GM12878 (cell line): ENCODE results near the gene ABL1. TPM values are rescaled to one million over a fixed set of nuclear protein-coding genes. Genes with fewer than 3 reads are reported as not detected.

ENCODE experiments used
- ATAC-seq: fragments of 200-7000 bp; cut with Tn5 transposase; 3 replicates; pipeline ENCODE4 v1.9.1; 2020; ENCODE audit warnings: mild to moderate bottlenecking, moderate library complexity
- BruUV-seq: library from RNA; stranded (reverse); fragments of 400-500 nt; replicated peaks from 2 replicates; lab custom pipeline; 2021; lab: Mats Ljungman, UMichigan
- CTCF ChIA-PET: fragments of 300-600 bp; sonication (Branson Sonifier 250); formaldehyde crosslinking; extraction: SDS; loops from one replicate; lab custom pipeline; 2021; ENCODE audit warnings: inconsistent platforms; lab: Yijun Ruan, JAX
- POLR2A ChIA-PET: fragments of 350-600 bp; formaldehyde crosslinking; extraction: SDS; loops from one replicate; lab custom pipeline; 2021; ENCODE audit warnings: inconsistent platforms; lab: Charles Lee
- RAD21 ChIA-PET: fragments of 300-600 bp; sonication (Branson Sonifier 250); formaldehyde crosslinking; loops from one replicate; lab custom pipeline; 2023; ENCODE audit warnings: antibody characterized with exemption; ENCODE audit not compliant: unreplicated experiment; lab: Charles Lee
- SMC1A ChIA-PET: fragments of 300-600 bp; sonication (Branson Sonifier 250); formaldehyde crosslinking; loops from one replicate; lab custom pipeline; 2023; ENCODE audit not compliant: unreplicated experiment, uncharacterized antibody; lab: Charles Lee
- DNase-seq: peaks from one replicate; pipeline ENCODE4 v3.0.0-alpha.2; 2011; ENCODE audit warnings: low read depth, low spot score
- FAIRE-seq: peaks from 3 replicates; lab custom pipeline; 2011; peaks lifted over from hg19 to GRCh38; lab: Jason Lieb, UNC
- H2AFZ ChIP-seq: 2 replicates; pipeline ENCODE4 v1.6.0; 2011; ENCODE audit warnings: low read depth, low read length, control low read depth; ENCODE audit not compliant: control insufficient read depth
- H3K27ac ChIP-seq: 2 replicates; pipeline ENCODE4 v1.5.1; 2011; ENCODE audit warnings: control low read depth; ENCODE audit not compliant: control insufficient read depth, insufficient read depth
- H3K27me3 ChIP-seq, 2 experiments: replicated peaks in 1 of 2; 2 replicates each; pipeline versions ENCODE4 v1.6.0 to v1.6.1; 2011; ENCODE audit warnings: low read length in 1 of 2; ENCODE audit not compliant: control insufficient read depth in 2 of 2, insufficient read depth in 2 of 2
- H3K36me3 ChIP-seq, 2 experiments: 2 replicates each; pipeline ENCODE4 v1.5.1; 2011; ENCODE audit warnings: low read length in 1 of 2; ENCODE audit not compliant: control insufficient read depth in 2 of 2, insufficient read depth in 2 of 2
- H3K4me1 ChIP-seq: 2 replicates; pipeline ENCODE4 v1.6.1; 2011; ENCODE audit warnings: mild to moderate bottlenecking, low read length, moderate library complexity, mixed read lengths; ENCODE audit not compliant: control insufficient read depth, insufficient read depth
- H3K4me2 ChIP-seq: 2 replicates; pipeline ENCODE4 v1.6.0; 2011; ENCODE audit warnings: control low read depth; ENCODE audit not compliant: control insufficient read depth, insufficient read depth
- H3K4me3 ChIP-seq: fragments of 200-600 bp; sonication (generic); 2 replicates; pipeline ENCODE4 v1.5.1; 2016
- H3K79me2 ChIP-seq: 2 replicates; pipeline ENCODE4 v1.6.0; 2011; ENCODE audit warnings: low read length; ENCODE audit not compliant: control insufficient read depth, insufficient read depth
- H3K9ac ChIP-seq: 2 replicates; pipeline ENCODE4 v1.8.0; 2011; ENCODE audit warnings: low read length, control low read depth, mixed read lengths; ENCODE audit not compliant: control insufficient read depth, insufficient read depth
- H3K9me3 ChIP-seq: replicated peaks from 3 replicates; pipeline ENCODE4 v1.5.1; 2011; ENCODE audit warnings: mild to moderate bottlenecking, low read length; ENCODE audit not compliant: control insufficient read depth, insufficient read depth
- H4K20me1 ChIP-seq: 2 replicates; pipeline ENCODE4 v1.6.0; 2011; ENCODE audit not compliant: control insufficient read depth, insufficient read depth
- BHLHE40 ChIP-seq, 2 experiments: fragments of 450-650 bp in 1 of 2; IDR thresholded peaks; 2 replicates each; pipeline ENCODE4 v1.6.1; 2011 to 2017; ENCODE audit warnings: low read depth in 2 of 2, borderline replicate concordance in 1 of 2, improper control_type of control experiment in 1 of 2, low read length in 1 of 2, mild to moderate bottlenecking in 1 of 2
- FOXM1 ChIP-seq: IDR thresholded peaks from 2 replicates; pipeline ENCODE4 v1.6.1; 2012; ENCODE audit warnings: low read depth, mild to moderate bottlenecking, inconsistent platforms, low read length, moderate library complexity
- IKZF1 ChIP-seq: fragments of 450-650 bp; conservative IDR thresholded peaks from 2 replicates; pipeline ENCODE4 v1.6.1; 2017; ENCODE audit warnings: antibody characterized with exemption, mild to moderate bottlenecking
- IRF4 ChIP-seq: IDR thresholded peaks from 2 replicates; pipeline ENCODE4 v1.6.1; 2011; ENCODE audit warnings: low read depth, low read length
- JUND ChIP-seq: IDR thresholded peaks from 2 replicates; pipeline ENCODE4 v1.6.1; 2012; ENCODE audit warnings: low read depth, mild to moderate bottlenecking, low read length, improper control_type of control experiment, moderate library complexity
- SMARCA5 ChIP-seq: fragments of 450-650 bp; IDR thresholded peaks from 2 replicates; pipeline ENCODE4 v1.6.1; 2017; ENCODE audit warnings: mild to moderate bottlenecking
- TAF1 ChIP-seq: IDR thresholded peaks from 2 replicates; pipeline ENCODE4 v1.6.1; 2011; ENCODE audit warnings: mild to moderate bottlenecking, low read depth, low read length, borderline replicate concordance
- TARDBP ChIP-seq: IDR thresholded peaks from 2 replicates; pipeline ENCODE4 v1.6.1; 2016; ENCODE audit warnings: borderline replicate concordance
- WGBS: methylation state at CpG from one replicate; pipeline ENCODE4 v1.1.6; 2016; ENCODE audit warnings: low lambda C conversion rate; ENCODE audit not compliant: insufficient replicate concordance, insufficient coverage; ENCODE audit errors: missing lambda C conversion rate; 5-methylcytosine and 5-hydroxymethylcytosine counted together
- in situ Hi-C: fragments of 300-500 bp; cut with MboI; formaldehyde crosslinking; loops from 9 replicates; pipeline ENCODE4 v1.14.3; 2018; ENCODE audit warnings: mixed read lengths
- intact Hi-C: fragments of 100-400 bp; cut with micrococcal nuclease; formaldehyde crosslinking; loops from one replicate; pipeline ENCODE4 v1.14.2; 2022; ENCODE audit not compliant: unreplicated experiment
- polyA plus RNA-seq, 11 experiments: library from polyadenylated mRNA; depleted of rRNA in 4 of 11; unstranded in 6 of 11; stranded (reverse) in 5 of 11; fragments of >200 nt; fragmentation: Nextera tagmentation in 4 of 11; fragmentation: Illumina TruSeq in 1 of 11; extraction: Ambion mirVana in 4 of 11; extraction: Trizol in 1 of 11; gene quantifications; 1 replicate in 1 of 11; 2 replicates in 10 of 11; pipeline versions ENCODE4 v1.2.1 to v1.2.3, GENCODE V29; 2011 to 2016; ENCODE audit warnings: inconsistent platforms in 2 of 11, missing spikeins in 2 of 11, low read depth in 1 of 11
- total RNA-seq, 4 experiments: library from RNA; depleted of rRNA in 3 of 4; stranded (reverse); fragments of >200 nt in 3 of 4; fragmentation: Illumina TruSeq in 1 of 4; extraction: Trizol in 1 of 4; gene quantifications; 2 replicates each; pipeline versions ENCODE4 v1.2.1 to v1.2.3, GENCODE V29; 2013 to 2021
- TF ChIP-seq, protein P1 (sequence below): fragments of 450-650 bp; IDR thresholded peaks from 2 replicates; pipeline ENCODE4 v1.6.1; 2017; ENCODE audit warnings: mild to moderate bottlenecking, moderate library complexity
- TF ChIP-seq, protein P2 (sequence below): IDR thresholded peaks from 2 replicates; pipeline ENCODE4 v1.6.1; 2012; ENCODE audit warnings: low read depth, low read length, improper control_type of control experiment
- TF ChIP-seq, protein P3 (sequence below): fragments of 450-650 bp; IDR thresholded peaks from 2 replicates; pipeline ENCODE4 v1.6.1; 2017; ENCODE audit warnings: mild to moderate bottlenecking, moderate library complexity
- TF ChIP-seq, protein P4 (sequence below): fragments of 450-650 bp; IDR thresholded peaks from 2 replicates; pipeline ENCODE4 v1.6.1; 2018; ENCODE audit warnings: borderline replicate concordance, mild to moderate bottlenecking; ENCODE audit not compliant: partially characterized antibody

The ABL1 gene
- total and polyA plus RNA-seq, 10 of the 15 experiments (the other 5 are each of a cell fraction or from before 2014, with no cell fraction given) = 0.79 to 51.5 (median 16.3) TPM

DNA sequence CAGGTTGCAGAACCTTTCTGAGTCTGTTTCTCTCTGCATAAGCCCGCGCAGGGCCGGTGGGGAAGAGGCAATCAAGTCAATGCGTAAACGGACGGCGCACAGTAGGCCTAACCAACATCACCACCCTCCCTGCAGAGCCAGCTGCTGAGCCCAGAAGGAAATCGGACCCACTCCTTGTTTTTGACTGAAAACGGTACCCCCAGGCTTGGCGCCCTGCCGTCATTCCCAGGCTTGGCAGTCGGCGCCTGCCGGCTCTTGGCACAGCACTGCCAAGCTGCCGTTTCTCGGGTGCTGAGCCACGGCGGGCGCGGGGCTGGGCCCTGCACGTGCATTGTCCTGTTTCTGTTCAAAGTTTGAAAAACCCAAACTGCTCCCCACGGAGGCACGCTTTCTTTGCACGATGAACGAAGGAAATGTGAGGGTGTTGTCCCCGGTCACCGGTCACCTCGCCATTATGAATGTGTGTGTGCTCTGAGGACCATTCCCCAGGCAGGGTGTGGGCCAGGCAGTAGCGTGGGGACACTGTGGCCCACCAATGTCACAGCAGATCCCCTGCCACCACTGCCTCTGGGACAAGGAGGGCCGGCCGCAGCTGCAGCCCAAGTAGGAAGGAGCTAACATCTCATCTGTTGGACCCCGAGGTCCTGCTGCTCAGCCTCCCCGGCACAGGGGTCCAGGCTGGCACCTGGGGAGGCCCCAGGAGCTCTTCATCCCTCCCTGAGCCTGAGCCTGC, 83.9 kb downstream of the ABL1 start:
- Histone ChIP-seq H3K27ac (no peak overlapping the region), H2AFZ (no peak overlapping the region), H3K36me3 (no peaks in the 10 kb centered on the region), H3K4me1 (no peaks in the 10 kb centered on the region), H3K9ac (no peak overlapping the region), H3K4me2 (no peak overlapping the region), H4K20me1 (no peaks in the 10 kb centered on the region), H3K4me3 (no peak overlapping the region), H3K27me3 (no peaks in the 10 kb centered on the region; a peak in 1 of 4 replicates), H3K9me3 (no peaks in the 10 kb centered on the region), H3K79me2 (no peaks in the 10 kb centered on the region)
- 58% methylated on average over 29 of the region's 33 CpGs for WGBS
- ChIA-PET POLR2A (no interaction called here), RAD21 (no interaction called here), SMC1A (no interaction called here), CTCF (no interaction called here)
- no peak for FAIRE-seq
- ATAC-seq = no peak
- intact Hi-C loops (no loop called here), in situ Hi-C loops (no loop called here)
- DNase-seq = no peak
- BruUV-seq = no TSS peak
- no peak for TF ChIP-seq IRF4
- TF ChIP-seq TARDBP = no peak
- no peak for TF ChIP-seq SMARCA5
- no peak for TF ChIP-seq BHLHE40 (IDR thresholded peaks at IDR 0.05; ENCODE audit: borderline replicate concordance in 1 of 2, low read depth in 2 of 2, low read length in 1 of 2)
- TF ChIP-seq, protein P1, sequence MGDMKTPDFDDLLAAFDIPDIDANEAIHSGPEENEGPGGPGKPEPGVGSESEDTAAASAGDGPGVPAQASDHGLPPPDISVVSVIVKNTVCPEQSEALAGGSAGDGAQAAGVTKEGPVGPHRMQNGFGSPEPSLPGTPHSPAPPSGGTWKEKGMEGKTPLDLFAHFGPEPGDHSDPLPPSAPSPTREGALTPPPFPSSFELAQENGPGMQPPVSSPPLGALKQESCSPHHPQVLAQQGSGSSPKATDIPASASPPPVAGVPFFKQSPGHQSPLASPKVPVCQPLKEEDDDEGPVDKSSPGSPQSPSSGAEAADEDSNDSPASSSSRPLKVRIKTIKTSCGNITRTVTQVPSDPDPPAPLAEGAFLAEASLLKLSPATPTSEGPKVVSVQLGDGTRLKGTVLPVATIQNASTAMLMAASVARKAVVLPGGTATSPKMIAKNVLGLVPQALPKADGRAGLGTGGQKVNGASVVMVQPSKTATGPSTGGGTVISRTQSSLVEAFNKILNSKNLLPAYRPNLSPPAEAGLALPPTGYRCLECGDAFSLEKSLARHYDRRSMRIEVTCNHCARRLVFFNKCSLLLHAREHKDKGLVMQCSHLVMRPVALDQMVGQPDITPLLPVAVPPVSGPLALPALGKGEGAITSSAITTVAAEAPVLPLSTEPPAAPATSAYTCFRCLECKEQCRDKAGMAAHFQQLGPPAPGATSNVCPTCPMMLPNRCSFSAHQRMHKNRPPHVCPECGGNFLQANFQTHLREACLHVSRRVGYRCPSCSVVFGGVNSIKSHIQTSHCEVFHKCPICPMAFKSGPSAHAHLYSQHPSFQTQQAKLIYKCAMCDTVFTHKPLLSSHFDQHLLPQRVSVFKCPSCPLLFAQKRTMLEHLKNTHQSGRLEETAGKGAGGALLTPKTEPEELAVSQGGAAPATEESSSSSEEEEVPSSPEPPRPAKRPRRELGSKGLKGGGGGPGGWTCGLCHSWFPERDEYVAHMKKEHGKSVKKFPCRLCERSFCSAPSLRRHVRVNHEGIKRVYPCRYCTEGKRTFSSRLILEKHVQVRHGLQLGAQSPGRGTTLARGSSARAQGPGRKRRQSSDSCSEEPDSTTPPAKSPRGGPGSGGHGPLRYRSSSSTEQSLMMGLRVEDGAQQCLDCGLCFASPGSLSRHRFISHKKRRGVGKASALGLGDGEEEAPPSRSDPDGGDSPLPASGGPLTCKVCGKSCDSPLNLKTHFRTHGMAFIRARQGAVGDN = no peak
- TF ChIP-seq, protein P2, sequence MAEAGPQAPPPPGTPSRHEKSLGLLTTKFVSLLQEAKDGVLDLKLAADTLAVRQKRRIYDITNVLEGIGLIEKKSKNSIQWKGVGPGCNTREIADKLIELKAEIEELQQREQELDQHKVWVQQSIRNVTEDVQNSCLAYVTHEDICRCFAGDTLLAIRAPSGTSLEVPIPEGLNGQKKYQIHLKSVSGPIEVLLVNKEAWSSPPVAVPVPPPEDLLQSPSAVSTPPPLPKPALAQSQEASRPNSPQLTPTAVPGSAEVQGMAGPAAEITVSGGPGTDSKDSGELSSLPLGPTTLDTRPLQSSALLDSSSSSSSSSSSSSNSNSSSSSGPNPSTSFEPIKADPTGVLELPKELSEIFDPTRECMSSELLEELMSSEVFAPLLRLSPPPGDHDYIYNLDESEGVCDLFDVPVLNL = no peak
- no peak for TF ChIP-seq JUND
- TF ChIP-seq, protein P3, sequence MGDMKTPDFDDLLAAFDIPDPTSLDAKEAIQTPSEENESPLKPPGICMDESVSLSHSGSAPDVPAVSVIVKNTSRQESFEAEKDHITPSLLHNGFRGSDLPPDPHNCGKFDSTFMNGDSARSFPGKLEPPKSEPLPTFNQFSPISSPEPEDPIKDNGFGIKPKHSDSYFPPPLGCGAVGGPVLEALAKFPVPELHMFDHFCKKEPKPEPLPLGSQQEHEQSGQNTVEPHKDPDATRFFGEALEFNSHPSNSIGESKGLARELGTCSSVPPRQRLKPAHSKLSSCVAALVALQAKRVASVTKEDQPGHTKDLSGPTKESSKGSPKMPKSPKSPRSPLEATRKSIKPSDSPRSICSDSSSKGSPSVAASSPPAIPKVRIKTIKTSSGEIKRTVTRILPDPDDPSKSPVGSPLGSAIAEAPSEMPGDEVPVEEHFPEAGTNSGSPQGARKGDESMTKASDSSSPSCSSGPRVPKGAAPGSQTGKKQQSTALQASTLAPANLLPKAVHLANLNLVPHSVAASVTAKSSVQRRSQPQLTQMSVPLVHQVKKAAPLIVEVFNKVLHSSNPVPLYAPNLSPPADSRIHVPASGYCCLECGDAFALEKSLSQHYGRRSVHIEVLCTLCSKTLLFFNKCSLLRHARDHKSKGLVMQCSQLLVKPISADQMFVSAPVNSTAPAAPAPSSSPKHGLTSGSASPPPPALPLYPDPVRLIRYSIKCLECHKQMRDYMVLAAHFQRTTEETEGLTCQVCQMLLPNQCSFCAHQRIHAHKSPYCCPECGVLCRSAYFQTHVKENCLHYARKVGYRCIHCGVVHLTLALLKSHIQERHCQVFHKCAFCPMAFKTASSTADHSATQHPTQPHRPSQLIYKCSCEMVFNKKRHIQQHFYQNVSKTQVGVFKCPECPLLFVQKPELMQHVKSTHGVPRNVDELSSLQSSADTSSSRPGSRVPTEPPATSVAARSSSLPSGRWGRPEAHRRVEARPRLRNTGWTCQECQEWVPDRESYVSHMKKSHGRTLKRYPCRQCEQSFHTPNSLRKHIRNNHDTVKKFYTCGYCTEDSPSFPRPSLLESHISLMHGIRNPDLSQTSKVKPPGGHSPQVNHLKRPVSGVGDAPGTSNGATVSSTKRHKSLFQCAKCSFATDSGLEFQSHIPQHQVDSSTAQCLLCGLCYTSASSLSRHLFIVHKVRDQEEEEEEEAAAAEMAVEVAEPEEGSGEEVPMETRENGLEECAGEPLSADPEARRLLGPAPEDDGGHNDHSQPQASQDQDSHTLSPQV = no peak
- TF ChIP-seq, protein P4, sequence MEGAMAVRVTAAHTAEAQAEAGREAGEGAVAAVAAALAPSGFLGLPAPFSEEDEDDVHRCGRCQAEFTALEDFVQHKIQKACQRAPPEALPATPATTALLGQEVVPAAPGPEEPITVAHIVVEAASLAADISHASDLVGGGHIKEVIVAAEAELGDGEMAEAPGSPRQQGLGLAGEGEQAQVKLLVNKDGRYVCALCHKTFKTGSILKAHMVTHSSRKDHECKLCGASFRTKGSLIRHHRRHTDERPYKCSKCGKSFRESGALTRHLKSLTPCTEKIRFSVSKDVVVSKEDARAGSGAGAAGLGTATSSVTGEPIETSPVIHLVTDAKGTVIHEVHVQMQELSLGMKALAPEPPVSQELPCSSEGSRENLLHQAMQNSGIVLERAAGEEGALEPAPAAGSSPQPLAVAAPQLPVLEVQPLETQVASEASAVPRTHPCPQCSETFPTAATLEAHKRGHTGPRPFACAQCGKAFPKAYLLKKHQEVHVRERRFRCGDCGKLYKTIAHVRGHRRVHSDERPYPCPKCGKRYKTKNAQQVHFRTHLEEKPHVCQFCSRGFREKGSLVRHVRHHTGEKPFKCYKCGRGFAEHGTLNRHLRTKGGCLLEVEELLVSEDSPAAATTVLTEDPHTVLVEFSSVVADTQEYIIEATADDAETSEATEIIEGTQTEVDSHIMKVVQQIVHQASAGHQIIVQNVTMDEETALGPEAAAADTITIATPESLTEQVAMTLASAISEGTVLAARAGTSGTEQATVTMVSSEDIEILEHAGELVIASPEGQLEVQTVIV = no peak
- no peak for TF ChIP-seq IKZF1
- TF ChIP-seq TAF1 = no peak
- no peak for TF ChIP-seq FOXM1
